DOHH2 (cell line): Measurements from ENCODE around the gene ENTPD7.

Experiments used
- H3F3A ChIP-seq: fragments of 200-600 bp; sonication (generic), shearing (Covaris generic); 2 replicates; pipeline ENCODE4 v1.6.0; 2016; ENCODE audit warnings: antibody characterized with exemption, mild to moderate bottlenecking; ENCODE audit not compliant: control insufficient read depth, insufficient read depth
- H3K27ac ChIP-seq: fragments of 200-600 bp; sonication (generic); 2 replicates; pipeline ENCODE4 v1.5.1; 2014; ENCODE audit warnings: low read depth, mild to moderate bottlenecking, low read length, moderate library complexity
- H3K27me3 ChIP-seq: fragments of 200-600 bp; sonication (generic); 2 replicates; pipeline ENCODE4 v1.6.1; 2014; ENCODE audit warnings: mild to moderate bottlenecking, low read length, mixed read lengths; ENCODE audit not compliant: control insufficient read depth
- H3K36me3 ChIP-seq: fragments of 200-600 bp; sonication (generic); 2 replicates; pipeline ENCODE4 v1.6.1; 2014; ENCODE audit warnings: mild to moderate bottlenecking, low read length, moderate library complexity, mixed read lengths; ENCODE audit not compliant: control insufficient read depth
- H3K4me1 ChIP-seq: fragments of 200-600 bp; sonication (generic); 2 replicates; pipeline ENCODE4 v1.6.1; 2014; ENCODE audit warnings: mild to moderate bottlenecking, low read length, mixed read lengths; ENCODE audit not compliant: control insufficient read depth
- H3K4me2 ChIP-seq: fragments of 200-600 bp; sonication (generic); 2 replicates; pipeline ENCODE4 v1.6.0; 2014; ENCODE audit warnings: mild to moderate bottlenecking, low read length, moderate library complexity
- H3K4me3 ChIP-seq: fragments of 200-600 bp; sonication (generic); 2 replicates; pipeline ENCODE4 v1.5.1; 2014; ENCODE audit warnings: mild to moderate bottlenecking, low read length, mixed read lengths
- H3K79me2 ChIP-seq: fragments of 200-600 bp; sonication (generic); 2 replicates; pipeline ENCODE4 v1.6.1; 2014; ENCODE audit warnings: mild to moderate bottlenecking, low read length, mixed read lengths; ENCODE audit not compliant: control insufficient read depth
- H3K9me2 ChIP-seq: fragments of 200-600 bp; sonication (generic); replicated peaks from 2 replicates; pipeline ENCODE4 v1.6.1; 2014; ENCODE audit warnings: mild to moderate bottlenecking, low read length, mixed read lengths; ENCODE audit not compliant: control insufficient read depth
- H3K9me3 ChIP-seq: fragments of 200-600 bp; sonication (generic); 2 replicates; pipeline ENCODE4 v1.6.1; 2014; ENCODE audit warnings: antibody characterized with exemption, low read length, mixed read lengths; ENCODE audit not compliant: control insufficient read depth, insufficient read depth
- H4K20me1 ChIP-seq: fragments of 200-600 bp; sonication (generic); 2 replicates; pipeline ENCODE4 v1.6.0; 2014; ENCODE audit warnings: low read depth, mild to moderate bottlenecking, antibody characterized with exemption, low read length, moderate library complexity; ENCODE audit not compliant: control insufficient read depth, insufficient read depth
- CTCF ChIP-seq: fragments of 200-600 bp; sonication (generic); IDR thresholded peaks from one replicate; pipeline ENCODE4 v1.5.1; 2014; ENCODE audit warnings: antibody characterized with exemption, mild to moderate bottlenecking, low read depth, low read length; ENCODE audit not compliant: poor library complexity, severe bottlenecking
- EZH2phosphoT487 ChIP-seq: fragments of 200-600 bp; sonication (generic); IDR thresholded peaks from 2 replicates; pipeline ENCODE4 v1.6.1; 2017; ENCODE audit warnings: borderline replicate concordance, mild to moderate bottlenecking, antibody characterized with exemption, low read length, moderate library complexity, mixed read lengths

ENTPD7 gene

GRCh38 chr10:99612167-99612831 is 47.0 kb upstream of the ENTPD7 start:
- H4K20me1 ChIP-seq: peaks cover 5% of the 10 kb centered on the region; the same call in 1 of the 2 replicates
- H3K27me3 ChIP-seq: no peaks in the 10 kb centered on the region
- H3K4me3 ChIP-seq: no peak overlapping the region
- peaks cover 6% of the 10 kb centered on the region for H3K4me1 ChIP-seq
- H3K4me2 ChIP-seq: no peak overlapping the region
- H3F3A ChIP-seq: no peaks in the 10 kb centered on the region
- peaks cover 45% of the 10 kb centered on the region for H3K36me3 ChIP-seq
- H3K27ac ChIP-seq: no peak overlapping the region
- TF ChIP-seq EZH2phosphoT487 (no peak), CTCF (peak; percentile 87)
- no peaks in the 10 kb centered on the region for H3K9me3 ChIP-seq
- H3K9me2 ChIP-seq: no peaks in the 10 kb centered on the region
- peaks cover 21% of the 10 kb centered on the region for H3K79me2 ChIP-seq

- H3K36me3 ChIP-seq: peaks cover 57% of the 10 kb centered on the region
- H4K20me1 ChIP-seq: peaks cover 8% of the 10 kb centered on the region; the same call in 1 of the 2 replicates
- H3F3A ChIP-seq: no peaks in the 10 kb centered on the region
- H3K9me2 ChIP-seq: no peaks in the 10 kb centered on the region
- no peaks in the 10 kb centered on the region for H3K9me3 ChIP-seq
- TF ChIP-seq EZH2phosphoT487 (no peak), CTCF (no peak)
- H3K4me3 ChIP-seq: no peak overlapping the region
- peaks cover 48% of the 10 kb centered on the region for H3K79me2 ChIP-seq
- no peak overlapping the region for H3K27ac ChIP-seq
- peaks cover 27% of the 10 kb centered on the region for H3K4me1 ChIP-seq
- no peaks in the 10 kb centered on the region for H3K27me3 ChIP-seq
- no peak overlapping the region for H3K4me2 ChIP-seq
Observed at GRCh38 chr10:99615426-99615825, 43.9 kb upstream of the ENTPD7 start.

DNA sequence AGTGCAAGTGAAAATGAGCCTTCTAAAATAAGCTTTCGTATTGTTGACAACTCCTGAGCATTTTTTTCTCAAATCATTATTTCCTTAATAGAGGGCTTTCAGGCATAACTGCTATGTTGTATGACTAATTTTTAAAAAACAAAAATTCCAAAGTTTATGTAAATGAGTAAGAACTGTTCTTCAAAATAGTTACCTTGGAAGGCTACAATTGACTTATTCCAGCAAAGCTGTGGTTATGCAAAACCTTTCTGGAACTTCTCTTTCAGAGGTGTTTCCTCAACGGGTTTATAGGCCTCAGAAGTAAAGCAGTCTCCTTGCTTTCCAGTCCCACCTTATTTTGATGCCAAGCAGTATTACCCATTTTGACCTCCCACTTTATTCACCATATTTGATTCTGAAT is 41.6 kb upstream of the ENTPD7 start:
- Histone ChIP-seq H3K4me2 (peak overlapping the region; percentile 91), H3K4me3 (peak overlapping the region; percentile 96), H3K4me1 (peaks cover 35% of the 10 kb centered on the region), H4K20me1 (peaks cover 8% of the 10 kb centered on the region; the same call in 1 of the 2 replicates), H3K79me2 (peaks cover 54% of the 10 kb centered on the region), H3K9me2 (no peaks in the 10 kb centered on the region), H3K9me3 (no peaks in the 10 kb centered on the region), H3K27me3 (no peaks in the 10 kb centered on the region), H3F3A (no peaks in the 10 kb centered on the region), H3K36me3 (peaks cover 37% of the 10 kb centered on the region), H3K27ac (no peak overlapping the region)
- no peak for TF ChIP-seq CTCF
- no peak for TF ChIP-seq EZH2phosphoT487
